H1 (cell line): ENCODE measurements around the gene INVS. TPM values are rescaled to one million over a fixed set of nuclear protein-coding genes. Genes with fewer than 3 reads are reported as not detected.

Source experiments
- CTCF ChIA-PET: fragments of 300-600 bp; sonication (Branson Sonifier 250); formaldehyde crosslinking; loops from one replicate; lab custom pipeline; 2021; ENCODE audit not compliant: partially characterized antibody; lab: Charles Lee
- POLR2A ChIA-PET: fragments of 300-600 bp; sonication (Branson Sonifier 250); formaldehyde crosslinking; loops from one replicate; lab custom pipeline; 2021; ENCODE audit warnings: inconsistent platforms; ENCODE audit not compliant: partially characterized antibody; lab: Charles Lee
- DNase-seq, 2 experiments: peaks; one replicate each; pipeline versions ENCODE4 v3.0.0 to v3.0.0-alpha.2; 2010 to 2022; ENCODE audit warnings: low spot score in 2 of 2, low read depth in 1 of 2, mixed read lengths in 1 of 2
- FAIRE-seq: peaks from 2 replicates; lab custom pipeline; 2011; peaks lifted over from hg19 to GRCh38; lab: Jason Lieb, UNC
- H2AFZ ChIP-seq: 2 replicates; pipeline ENCODE4 v1.8.1; 2012; ENCODE audit warnings: low read length, inconsistent platforms
- H2AK5ac ChIP-seq: 2 replicates; pipeline ENCODE4 v1.6.1; 2013; ENCODE audit warnings: low read depth, low read length
- H2BK120ac ChIP-seq: replicated peaks from 2 replicates; pipeline ENCODE3; 2013; ENCODE audit warnings: low read depth, low read length, inconsistent platforms
- H2BK12ac ChIP-seq: 2 replicates; pipeline ENCODE4 v1.6.1; 2013; ENCODE audit warnings: low read depth, low read length
- H2BK15ac ChIP-seq: 2 replicates; pipeline ENCODE4 v1.6.1; 2013; ENCODE audit warnings: low read length
- H2BK20ac ChIP-seq: 2 replicates; pipeline ENCODE4 v1.6.1; 2013; ENCODE audit warnings: low read length
- H2BK5ac ChIP-seq: 2 replicates; pipeline ENCODE4 v1.6.1; 2013; ENCODE audit warnings: low read depth, low read length
- H3K14ac ChIP-seq: 2 replicates; pipeline ENCODE4 v1.6.1; 2013; ENCODE audit warnings: inconsistent platforms; ENCODE audit not compliant: insufficient read length
- H3K18ac ChIP-seq: 2 replicates; pipeline ENCODE4 v1.6.1; 2013; ENCODE audit warnings: low read length; ENCODE audit errors: extremely low read depth
- H3K23ac ChIP-seq: 2 replicates; pipeline ENCODE4 v1.6.1; 2013; ENCODE audit warnings: inconsistent platforms; ENCODE audit not compliant: insufficient read length
- H3K23me2 ChIP-seq: 2 replicates; pipeline ENCODE4 v1.6.1; 2013; ENCODE audit warnings: low read depth, low read length
- H3K27ac ChIP-seq: 2 replicates; pipeline ENCODE4 v1.6.1; 2011; ENCODE audit warnings: low read depth, low read length, inconsistent platforms
- H3K27me3 ChIP-seq, 4 experiments: replicated peaks in 1 of 4; 1 replicate in 1 of 4; 2 replicates in 3 of 4; pipeline versions ENCODE4 v1.6.1 to v1.8.1; 2011 to 2013; ENCODE audit warnings: low read length in 3 of 4, mild to moderate bottlenecking in 3 of 4, inconsistent platforms in 2 of 4, mixed read lengths in 2 of 4, moderate library complexity in 1 of 4; ENCODE audit not compliant: control insufficient read depth in 3 of 4, insufficient read depth in 3 of 4; ENCODE audit errors: extremely low read depth in 1 of 4
- H3K36me3 ChIP-seq, 4 experiments: 2 replicates each; pipeline versions ENCODE4 v1.6.1 to v1.8.1; 2011 to 2013; ENCODE audit warnings: mild to moderate bottlenecking in 4 of 4, low read length in 3 of 4, moderate library complexity in 2 of 4, control low read depth in 1 of 4, inconsistent platforms in 1 of 4; ENCODE audit not compliant: insufficient read depth in 4 of 4, control insufficient read depth in 2 of 4
- H3K4ac ChIP-seq: replicated peaks from 2 replicates; pipeline ENCODE3; 2013; ENCODE audit warnings: low read length, low read depth, mixed read lengths, inconsistent platforms; ENCODE audit not compliant: insufficient read length
- H3K4me1 ChIP-seq, 4 experiments: replicated peaks in 1 of 4; 1 replicate in 1 of 4; 2 replicates in 3 of 4; pipeline versions ENCODE4 v1.6.1 to v1.8.1; 2011 to 2013; ENCODE audit warnings: low read length in 3 of 4, inconsistent platforms in 2 of 4, mixed read lengths in 1 of 4; ENCODE audit not compliant: insufficient read depth in 4 of 4, control insufficient read depth in 3 of 4
- H3K4me2 ChIP-seq, 2 experiments: 2 replicates each; pipeline versions ENCODE4 v1.6.1 to v1.8.1; 2011 to 2013; ENCODE audit warnings: low read depth in 2 of 2, low read length in 2 of 2, control low read depth in 1 of 2, inconsistent platforms in 1 of 2, mild to moderate bottlenecking in 1 of 2; ENCODE audit not compliant: insufficient read depth in 1 of 2
- H3K4me3 ChIP-seq, 4 experiments: fragments of 200-600, 300-600 bp in 1 of 4; sonication (generic), shearing (Covaris generic), sonication (Bioruptor Twin) in 1 of 4; 2 replicates each; pipeline versions ENCODE4 v1.5.1 to v1.8.1; 2011 to 2016; ENCODE audit warnings: low read length in 4 of 4, low read depth in 3 of 4, control low read depth in 2 of 4, inconsistent platforms in 2 of 4, mild to moderate bottlenecking in 2 of 4, mixed read lengths in 1 of 4, moderate library complexity in 1 of 4; ENCODE audit not compliant: insufficient read depth in 2 of 4; ENCODE audit errors: extremely low read depth in 1 of 4
- H3K56ac ChIP-seq: replicated peaks from 2 replicates; pipeline ENCODE3; 2013; ENCODE audit warnings: low read depth, mild to moderate bottlenecking, mixed read lengths, low read length, inconsistent platforms; ENCODE audit not compliant: insufficient read length
- H3K79me1 ChIP-seq: 2 replicates; pipeline ENCODE4 v1.6.1; 2013; ENCODE audit warnings: low read depth, low read length, control low read depth
- H3K79me2 ChIP-seq, 2 experiments: 2 replicates each; pipeline versions ENCODE4 v1.6.1 to v1.8.1; 2012 to 2013; ENCODE audit warnings: low read length in 2 of 2, mild to moderate bottlenecking in 2 of 2, inconsistent platforms in 1 of 2; ENCODE audit not compliant: insufficient read depth in 2 of 2, control insufficient read depth in 1 of 2
- H3K9ac ChIP-seq, 4 experiments: replicated peaks in 1 of 4; 1 replicate in 1 of 4; 2 replicates in 3 of 4; pipeline versions ENCODE4 v1.6.1 to v1.8.1; 2011 to 2013; ENCODE audit warnings: low read depth in 3 of 4, low read length in 3 of 4, control low read depth in 2 of 4, mild to moderate bottlenecking in 2 of 4, moderate library complexity in 2 of 4, inconsistent platforms in 1 of 4; ENCODE audit errors: extremely low read depth in 1 of 4
- H3K9me3 ChIP-seq, 2 experiments: 2 replicates each; pipeline versions ENCODE4 v1.6.1 to v1.8.1; 2012 to 2013; ENCODE audit warnings: mild to moderate bottlenecking in 2 of 2, moderate library complexity in 2 of 2, control low read depth in 1 of 2, inconsistent platforms in 1 of 2, low read depth in 1 of 2, low read length in 1 of 2, mixed read lengths in 1 of 2; ENCODE audit not compliant: insufficient read depth in 2 of 2
- H4K20me1 ChIP-seq, 2 experiments: replicated peaks in 1 of 2; 2 replicates each; pipeline versions ENCODE3 to v1.8.1; 2011 to 2013; ENCODE audit warnings: inconsistent platforms in 2 of 2, low read length in 2 of 2, mild to moderate bottlenecking in 1 of 2; ENCODE audit not compliant: insufficient read depth in 2 of 2, control insufficient read depth in 1 of 2
- H4K5ac ChIP-seq: 2 replicates; pipeline ENCODE4 v1.6.1; 2013; ENCODE audit warnings: low read length, low read depth, mixed read lengths, inconsistent platforms; ENCODE audit not compliant: insufficient read length
- H4K8ac ChIP-seq: 2 replicates; pipeline ENCODE4 v1.8.0; 2013; ENCODE audit warnings: mild to moderate bottlenecking, moderate library complexity, low read length, inconsistent platforms; ENCODE audit not compliant: insufficient read depth; ENCODE audit errors: extremely low read depth
- H4K91ac ChIP-seq: replicated peaks from 2 replicates; pipeline ENCODE3; 2013; ENCODE audit warnings: low read length, mixed read lengths, inconsistent platforms; ENCODE audit not compliant: insufficient read length
- ASH2L ChIP-seq: fragments of 200-600, 300-600 bp; sonication (generic); IDR thresholded peaks from one replicate; pipeline ENCODE4 v1.7.1; 2017; ENCODE audit warnings: low read length
- ATF3 ChIP-seq: IDR thresholded peaks from 2 replicates; pipeline ENCODE4 v1.6.1; 2011; ENCODE audit warnings: low read depth, mild to moderate bottlenecking, low read length; ENCODE audit not compliant: insufficient read depth
- BCL11A ChIP-seq, 2 experiments: IDR thresholded peaks; one replicate each; pipeline ENCODE4 v1.6.1; 2011; ENCODE audit warnings: low read depth in 2 of 2, low read length in 2 of 2, mild to moderate bottlenecking in 2 of 2
- CHD1 ChIP-seq: IDR thresholded peaks from 2 replicates; pipeline ENCODE4 v1.6.1; 2012; ENCODE audit warnings: low read depth, low read length, improper control_type of control experiment
- EP300 ChIP-seq, 2 experiments: IDR thresholded peaks; 1 replicate in 1 of 2; 2 replicates in 1 of 2; pipeline ENCODE4 v1.6.1; 2011 to 2012; ENCODE audit warnings: low read depth in 2 of 2, low read length in 2 of 2, mild to moderate bottlenecking in 2 of 2, borderline replicate concordance in 1 of 2, inconsistent platforms in 1 of 2, moderate library complexity in 1 of 2
- HDAC6 ChIP-seq: IDR thresholded peaks from one replicate; pipeline ENCODE4 v1.7.1; 2012; ENCODE audit warnings: low read depth, mild to moderate bottlenecking, inconsistent platforms, low read length, moderate library complexity
- JUND ChIP-seq: IDR thresholded peaks from 2 replicates; pipeline ENCODE4 v1.6.1; 2011; ENCODE audit warnings: mild to moderate bottlenecking, improper control_type of control experiment, low read length
- PHF8 ChIP-seq: fragments of 200-600 bp; sonication (generic); conservative IDR thresholded peaks from 2 replicates; pipeline ENCODE4 v1.7.1; 2012; ENCODE audit warnings: low read depth, mild to moderate bottlenecking, inconsistent platforms, low read length, moderate library complexity
- POU5F1 ChIP-seq: IDR thresholded peaks from 2 replicates; pipeline ENCODE4 v1.6.1; 2011; ENCODE audit warnings: low read depth, mild to moderate bottlenecking, low read length, moderate library complexity
- RFX5 ChIP-seq: IDR thresholded peaks from 2 replicates; pipeline ENCODE4 v1.6.1; 2011; ENCODE audit warnings: low read depth, low read length, improper control_type of control experiment, borderline replicate concordance
- SIN3A ChIP-seq, 2 experiments: IDR thresholded peaks in 1 of 2; conservative IDR thresholded peaks in 1 of 2; 2 replicates each; pipeline ENCODE4 v1.6.1; 2011 to 2012; ENCODE audit warnings: low read length in 2 of 2, improper control_type of control experiment in 1 of 2, low read depth in 1 of 2, mild to moderate bottlenecking in 1 of 2
- SIRT6 ChIP-seq: IDR thresholded peaks from one replicate; pipeline ENCODE4 v1.7.1; 2012; ENCODE audit warnings: low read length, inconsistent platforms
- SP4 ChIP-seq: IDR thresholded peaks from 2 replicates; pipeline ENCODE4 v1.6.1; 2012; ENCODE audit warnings: low read length, inconsistent platforms
- SUZ12 ChIP-seq: fragments of 200-600 bp; sonication (generic); IDR thresholded peaks from 2 replicates; pipeline ENCODE4 v1.6.1; 2012; ENCODE audit warnings: mild to moderate bottlenecking, inconsistent platforms, low read length, moderate library complexity, mixed read lengths
- YY1 ChIP-seq: IDR thresholded peaks from 2 replicates; pipeline ENCODE4 v1.6.1; 2011; ENCODE audit warnings: low read depth, mild to moderate bottlenecking, low read length
- WGBS, 2 experiments: shearing (Covaris generic) in 1 of 2; methylation state at CpG; one replicate each; pipeline versions ENCODE4 v1.1.6 to v1.1.7; 2013 to 2015; ENCODE audit warnings: low lambda C conversion rate in 2 of 2, mixed read lengths in 2 of 2, inconsistent platforms in 1 of 2, low coverage in 1 of 2, missing lambda C conversion rate in 1 of 2; ENCODE audit not compliant: insufficient replicate concordance in 2 of 2, insufficient coverage in 1 of 2, insufficient read length in 1 of 2; ENCODE audit errors: extremely low coverage in 1 of 2, missing lambda C conversion rate in 1 of 2; 5-methylcytosine and 5-hydroxymethylcytosine counted together
- polyA plus RNA-seq, 7 experiments: library from polyadenylated mRNA; depleted of rRNA in 3 of 7; stranded (reverse) in 5 of 7; unstranded in 2 of 7; fragments of >200 nt in 5 of 7; fragments of 200-250 nt in 2 of 7; gene quantifications; 1 replicate in 5 of 7; 2 replicates in 1 of 7; 4 replicates in 1 of 7; pipeline versions ENCODE4 v1.2.1 to v1.2.3, GENCODE V29; 2011 to 2013; ENCODE audit warnings: missing spikeins in 2 of 7, mixed read lengths in 2 of 7
- total RNA-seq: library from RNA; stranded (reverse); fragmentation: NEBNext Ultra II Directional; extraction: Animal tissue kit (Norgen Biotek cat#: 25700); gene quantifications from 2 replicates; pipeline ENCODE4 v1.2.1, GENCODE V29; 2021

The INVS gene
- total and polyA plus RNA-seq, 2 of the 8 experiments (the other 6 are each of a cell fraction or from before 2014, with no cell fraction given) = 4.1 to 6.9 TPM

- H3K36me3 ChIP-seq = no peaks in the 10 kb centered on the region
- POLR2A ChIA-PET = no interaction called here
- no peak overlapping the region for H3K18ac ChIP-seq
- no peak overlapping the region for H2BK5ac ChIP-seq
- no peak overlapping the region for H2BK15ac ChIP-seq
- no peak overlapping the region for H3K56ac ChIP-seq
- no peak overlapping the region for H2BK120ac ChIP-seq
- H3K9ac ChIP-seq = no peak overlapping the region
- no peak overlapping the region for H2BK12ac ChIP-seq
- H3K4me2 ChIP-seq = no peak overlapping the region
- H4K8ac ChIP-seq = no peak overlapping the region
- H2AFZ ChIP-seq = no peak overlapping the region
- H2AK5ac ChIP-seq = no peak overlapping the region
- CTCF ChIA-PET = interaction anchor here (1.2 to 1.4 kb wide), 2 partner anchors 49 to 86 kb away, joined by 3 to 6 read pairs; no protein-coding TSS in a partner anchor
- no peak overlapping the region for H4K91ac ChIP-seq
- no peaks in the 10 kb centered on the region for H3K79me1 ChIP-seq
- H3K4me3 ChIP-seq = no peak overlapping the region
- H3K23ac ChIP-seq = no peak overlapping the region
- H4K5ac ChIP-seq = no peak overlapping the region
- no peaks in the 10 kb centered on the region for H3K4me1 ChIP-seq
- H4K20me1 ChIP-seq = no peaks in the 10 kb centered on the region
- H3K79me2 ChIP-seq = no peaks in the 10 kb centered on the region
- no peaks in the 10 kb centered on the region for H3K27me3 ChIP-seq
- no peaks in the 10 kb centered on the region for H3K23me2 ChIP-seq
- H3K27ac ChIP-seq = no peak overlapping the region
- FAIRE-seq (no peak), DNase-seq (no peak)
- no peak overlapping the region for H3K14ac ChIP-seq
- peaks cover 0 to 3% of the 10 kb centered on the region in 2 experiments; a peak in 1 of 4 replicates for H3K9me3 ChIP-seq
- TF ChIP-seq HDAC6 = no peak
- no peak for TF ChIP-seq PHF8
- TF ChIP-seq YY1 = no peak
- TF ChIP-seq SIRT6 = no peak
- TF ChIP-seq ASH2L = no peak
- no peak for TF ChIP-seq JUND
- no peak for TF ChIP-seq ATF3
- TF ChIP-seq BCL11A (IDR thresholded peaks at IDR 0.05; ENCODE audit: low read depth in 2 of 2, low read length in 2 of 2) = no peak
- no peak for TF ChIP-seq RFX5
- no peak for TF ChIP-seq SIN3A (conservative IDR thresholded peaks at IDR 0.05 in 1 of 2, IDR thresholded peaks at IDR 0.05 in 1 of 2; ENCODE audit: low read depth in 1 of 2, low read length in 2 of 2)
- TF ChIP-seq EP300 (IDR thresholded peaks at IDR 0.05; ENCODE audit: borderline replicate concordance in 1 of 2, low read depth in 2 of 2, low read length in 2 of 2) = no peak
- no peak for TF ChIP-seq POU5F1
- no peak for TF ChIP-seq CHD1
- no peak for TF ChIP-seq SP4
- no peak for TF ChIP-seq SUZ12
- WGBS, 2 experiments = 89% methylated on average over 1 of the region's 1 CpG; no CpG with 5 or more reads in 1 of the 2 experiments
- H2BK20ac ChIP-seq = no peak overlapping the region
- no peak overlapping the region for H3K4ac ChIP-seq
Observed at GRCh38 chr9:100221538-100221937, 122.5 kb downstream of the INVS start.
